Measurements from ENCODE around the gene BEAN1.

GRCh38 chr16:66512272-66513110 lies 85.4 kb downstream of the BEAN1 start:
- TF ChIP-seq POLR2A (IDR thresholded peaks at IDR 0.05) (no peak), CTCF (IDR thresholded peaks at IDR 0.05 in 8 of 11, conservative IDR thresholded peaks at IDR 0.05 in 3 of 11) (no peak)

Data from spleen (tissue), 7 donors.